ENCODE measurements around the gene SORCS3.

The SORCS3 gene

DNA sequence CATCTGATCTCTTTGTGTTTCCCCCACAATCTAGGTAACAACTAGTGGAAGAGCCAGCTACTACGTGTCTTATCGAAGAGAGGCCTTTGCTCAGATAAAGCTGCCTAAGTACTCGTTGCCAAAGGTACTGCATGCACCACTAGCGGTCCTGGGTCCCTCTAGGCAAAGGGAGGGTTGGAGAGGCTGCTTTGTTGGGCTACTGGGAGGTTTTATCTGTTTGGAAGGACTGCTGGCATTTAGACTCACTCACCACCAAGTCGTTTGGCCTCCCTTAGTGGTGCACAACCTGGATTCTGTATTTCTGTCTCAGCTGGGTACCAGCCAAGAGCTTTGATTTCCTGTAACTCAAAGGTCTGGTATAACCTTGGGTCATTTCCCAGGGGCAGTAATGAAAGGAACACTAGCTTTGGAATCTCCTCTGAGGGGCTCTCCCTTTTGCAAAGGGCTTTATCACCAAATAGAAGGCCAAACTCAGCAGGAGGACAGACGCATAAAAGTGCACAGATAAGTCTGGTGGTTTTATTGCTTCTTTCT is 498.3 kb downstream of the SORCS3 start:
- DNase-seq = no peak

DNA sequence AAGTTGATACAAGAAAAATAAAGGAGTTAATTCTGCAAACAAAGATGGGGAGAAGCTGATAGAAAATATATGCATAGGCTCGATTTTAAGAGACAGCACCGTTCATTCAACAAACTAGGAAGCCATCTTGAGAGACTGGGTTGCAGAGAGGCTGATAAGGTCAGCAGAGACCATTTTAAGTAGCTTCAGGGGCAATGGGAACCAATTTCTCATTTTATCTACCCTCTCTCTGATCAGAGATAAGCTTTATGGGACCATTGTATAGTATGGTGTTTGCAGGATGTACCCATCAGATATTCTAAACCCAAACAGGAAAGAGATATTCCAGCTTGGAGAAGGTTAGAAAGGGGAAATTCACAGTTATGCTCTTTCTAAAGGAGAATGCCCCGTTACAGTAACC is 499.5 kb downstream of the SORCS3 start:
- DNase-seq = no peak

DNA sequence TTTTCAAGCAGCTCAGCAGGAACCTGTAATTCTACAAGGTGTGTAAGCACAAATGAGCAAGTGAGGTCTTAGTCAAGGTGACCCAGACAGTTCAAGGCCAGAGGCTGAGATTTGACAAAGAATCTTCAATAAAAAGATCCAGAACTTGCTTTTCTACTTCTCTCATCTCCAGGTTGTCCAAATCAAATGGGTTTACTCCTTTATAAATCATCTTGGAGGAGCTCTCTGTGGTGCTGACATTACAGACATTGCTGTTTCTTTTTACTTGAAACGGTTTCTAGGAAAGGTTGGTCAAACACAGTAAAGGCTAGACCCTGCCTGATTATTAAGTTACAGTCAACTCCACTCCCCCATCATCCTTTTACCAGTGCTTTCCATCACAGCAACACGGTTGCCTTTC is 504.6 kb downstream of the SORCS3 start:
- DNase-seq = no peak

DNA sequence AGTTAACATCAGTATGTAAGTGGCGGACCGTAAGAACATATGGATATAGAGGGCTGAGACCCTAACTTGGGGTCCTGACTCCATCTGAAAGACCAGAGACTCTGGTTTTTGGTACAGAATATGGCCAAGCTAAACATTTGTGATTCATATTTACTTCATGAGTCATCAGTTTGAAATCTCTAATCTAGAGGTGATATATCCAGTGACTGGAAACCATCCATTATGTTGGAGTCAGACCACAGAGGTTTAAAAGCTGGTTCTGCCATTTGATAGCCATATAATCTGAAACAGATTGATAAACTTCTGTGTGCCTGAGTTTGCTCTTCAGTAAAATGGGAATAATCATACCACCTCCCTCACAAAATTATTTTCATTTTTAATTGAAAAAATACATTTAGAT is 505.3 kb downstream of the SORCS3 start:
- no peak for DNase-seq

DNA sequence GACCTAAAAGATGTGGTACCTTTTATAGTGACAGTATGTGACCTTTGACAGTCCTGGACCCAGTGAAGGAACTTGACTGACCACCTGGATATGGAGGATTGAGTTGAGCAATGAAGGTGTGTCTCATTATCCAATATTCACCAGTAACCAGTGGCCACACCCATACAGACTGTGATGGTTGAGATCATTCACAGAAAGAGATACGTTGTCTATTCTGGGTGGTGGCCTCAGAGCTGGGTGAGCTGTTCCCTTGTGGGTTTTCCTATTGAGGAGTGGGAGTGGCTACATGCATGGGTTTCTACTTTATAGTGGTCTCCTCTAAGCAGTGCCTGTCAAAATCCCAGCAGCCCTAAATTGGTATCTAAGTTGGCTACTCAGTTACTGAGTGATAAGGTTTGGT is 507.4 kb downstream of the SORCS3 start:
- DNase-seq = no peak

DNA sequence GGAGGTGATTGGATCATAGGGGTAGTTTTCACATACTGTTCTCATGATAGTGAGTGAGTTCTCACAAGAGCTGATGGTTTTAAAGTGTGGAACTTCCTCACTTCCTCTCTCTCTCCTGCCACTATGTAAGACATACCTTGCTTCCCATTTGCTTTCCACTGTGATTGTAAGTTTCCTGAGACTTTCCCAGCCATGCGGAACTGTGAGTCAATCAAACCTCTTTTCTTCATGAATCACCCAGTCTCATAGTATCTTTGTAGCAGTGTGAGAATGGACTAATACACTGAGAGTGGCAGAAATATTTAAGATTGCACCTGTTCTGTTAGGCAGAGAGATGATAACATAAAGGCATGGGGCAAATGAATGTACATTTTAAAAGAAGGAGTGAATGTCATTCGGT is 507.8 kb downstream of the SORCS3 start:
- DNase-seq = no peak

DNA sequence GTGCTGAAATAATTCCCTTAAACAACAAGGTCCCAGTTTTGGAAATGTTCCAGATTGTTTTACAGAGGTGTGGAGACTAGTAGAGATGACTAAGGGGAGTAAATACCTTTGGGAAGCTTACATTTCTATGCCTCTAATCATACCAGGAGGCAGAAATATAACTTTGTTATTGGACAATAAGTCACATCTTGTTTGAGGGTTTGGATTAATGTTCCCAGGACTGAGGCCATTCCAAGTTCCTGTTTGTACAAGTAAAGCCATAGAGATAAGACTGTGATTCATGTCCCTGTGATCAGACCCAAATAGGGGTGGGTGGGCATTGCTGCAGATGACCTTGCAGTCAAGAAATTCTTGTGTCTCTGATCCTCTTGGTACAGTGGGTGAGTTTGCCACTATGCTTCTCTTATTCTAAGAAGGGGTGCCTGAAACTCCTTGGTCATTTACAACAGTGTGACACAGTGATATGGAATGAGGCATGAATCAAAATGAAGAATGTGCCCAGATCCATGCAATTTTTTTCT is 508.3 kb downstream of the SORCS3 start:
- DNase-seq = no peak

DNA sequence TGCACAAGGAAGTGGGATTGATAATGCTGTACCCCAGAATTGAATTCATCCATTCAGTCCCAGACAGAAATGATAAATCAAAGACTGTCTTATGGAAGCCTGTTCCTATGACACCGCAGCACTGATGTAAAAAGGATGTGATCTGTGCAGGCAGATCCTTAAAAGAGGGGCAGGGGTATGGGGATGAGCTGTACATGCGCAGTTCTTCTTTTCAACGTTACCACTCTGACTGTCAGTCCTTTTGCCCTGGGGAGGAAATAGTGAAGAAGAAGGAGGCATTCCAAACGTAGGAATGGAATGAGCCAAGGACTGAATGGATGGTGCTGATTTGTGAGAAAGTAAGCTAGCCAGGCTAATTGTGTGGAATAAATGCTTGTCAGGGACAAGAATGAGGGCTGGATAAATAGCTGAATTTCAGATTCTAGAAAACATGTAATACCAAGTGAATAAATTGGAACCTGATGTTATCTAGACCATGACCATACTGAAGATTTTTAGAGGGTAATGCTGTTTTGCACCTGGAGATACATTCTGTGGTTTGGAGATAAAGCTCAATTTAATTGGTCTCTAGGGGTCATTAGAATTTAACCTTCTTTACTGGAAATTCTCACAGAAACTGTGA is 509.3 kb downstream of the SORCS3 start:
- no peak for DNase-seq

DNA sequence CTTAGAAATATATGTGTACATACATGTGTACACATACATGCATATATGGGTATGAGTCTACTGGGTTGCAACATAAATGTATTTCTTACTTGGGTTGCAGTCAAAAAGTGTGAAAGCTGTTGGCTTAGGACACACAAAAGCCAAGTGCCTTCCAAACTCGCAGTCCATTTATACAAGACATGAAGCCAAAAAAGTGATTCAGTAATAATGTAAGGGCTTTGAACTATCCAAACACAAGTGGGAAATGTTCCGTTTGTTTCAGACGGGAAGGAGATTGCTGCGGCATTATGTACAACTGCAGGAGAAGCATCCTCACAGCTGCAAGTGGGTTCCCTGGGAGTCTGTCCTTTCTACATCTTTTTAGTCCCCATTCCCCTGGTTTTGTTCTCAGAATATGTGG is 513.6 kb downstream of the SORCS3 start:
- DNase-seq = no peak

DNA sequence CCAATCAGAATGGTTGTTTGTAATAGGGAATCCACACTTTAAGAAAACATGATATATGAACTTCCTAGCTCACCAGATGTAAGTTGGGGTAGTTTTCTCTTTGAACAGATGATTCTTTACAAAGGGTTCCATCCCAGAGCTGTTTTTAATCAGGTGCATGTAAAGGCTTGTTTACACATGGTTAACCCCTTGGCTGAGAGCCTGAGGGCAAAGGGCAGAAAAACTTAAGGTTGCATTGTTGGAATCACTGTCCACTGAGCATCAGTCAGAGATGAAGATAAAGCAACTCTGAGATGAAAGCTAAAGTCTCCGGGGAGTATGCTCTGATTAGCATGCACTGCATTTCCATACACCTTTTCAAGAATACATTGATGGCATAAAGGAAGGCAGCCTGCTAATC is 518.2 kb downstream of the SORCS3 start:
- no peak for DNase-seq

DNA sequence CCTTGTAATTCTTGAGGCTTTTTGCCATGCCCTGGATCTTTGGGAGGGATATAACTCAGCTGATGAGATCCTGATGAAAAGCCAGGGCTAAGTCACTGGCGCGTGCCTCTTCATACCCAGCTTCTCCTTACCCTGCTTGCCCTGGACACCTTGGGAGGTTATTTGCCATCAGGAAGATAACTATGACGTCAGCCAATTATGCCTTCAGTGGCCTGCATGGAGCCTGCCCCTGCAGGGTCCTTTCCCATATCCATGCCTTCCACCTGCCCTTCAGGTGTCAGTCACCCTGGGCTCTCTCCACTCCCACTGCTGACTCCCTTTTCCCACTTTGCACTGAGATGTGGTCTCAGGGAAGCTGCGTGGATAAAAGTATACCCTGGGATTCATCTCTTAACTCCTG is 520.1 kb downstream of the SORCS3 start:
- no peak for DNase-seq

DNA sequence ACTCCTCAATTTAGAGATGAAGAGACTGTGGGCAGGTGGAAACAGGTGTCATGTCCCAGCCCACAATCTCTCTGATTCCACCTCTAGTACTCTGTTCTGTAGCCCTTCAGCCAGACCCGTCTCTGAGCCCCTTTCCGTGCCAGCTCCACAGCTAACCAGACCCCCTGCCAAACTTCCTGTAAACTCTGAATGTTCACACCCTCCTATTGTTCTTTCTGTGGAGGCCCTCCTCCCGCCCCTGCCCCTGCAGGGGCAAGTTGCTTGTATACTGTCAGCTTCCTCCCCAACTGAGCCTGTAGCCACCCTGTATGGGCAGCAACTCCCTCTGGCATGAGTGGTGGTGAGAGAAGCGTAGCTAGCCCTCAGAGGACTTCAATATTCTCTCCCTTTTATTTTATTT is 520.7 kb downstream of the SORCS3 start:
- no peak for DNase-seq

DNA sequence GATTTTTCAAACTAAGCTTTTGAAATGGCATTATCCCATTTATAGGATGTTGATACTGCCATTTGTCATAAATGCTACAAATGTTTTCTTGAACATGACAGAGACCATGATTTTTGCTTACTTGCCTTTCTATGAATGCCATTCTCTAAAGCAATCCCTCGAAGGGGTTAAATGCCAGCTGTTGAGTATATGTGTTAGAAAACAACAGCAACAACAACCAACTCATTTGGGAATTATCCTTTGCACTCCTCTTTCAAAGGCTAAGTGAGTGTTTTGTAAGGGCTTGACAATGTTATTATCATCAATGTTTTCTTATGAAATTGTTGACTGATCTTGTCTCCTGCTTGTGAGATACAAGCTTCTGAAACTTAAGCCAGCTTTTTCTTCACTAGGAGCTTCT is 529.4 kb downstream of the SORCS3 start:
- DNase-seq = no peak

DNA sequence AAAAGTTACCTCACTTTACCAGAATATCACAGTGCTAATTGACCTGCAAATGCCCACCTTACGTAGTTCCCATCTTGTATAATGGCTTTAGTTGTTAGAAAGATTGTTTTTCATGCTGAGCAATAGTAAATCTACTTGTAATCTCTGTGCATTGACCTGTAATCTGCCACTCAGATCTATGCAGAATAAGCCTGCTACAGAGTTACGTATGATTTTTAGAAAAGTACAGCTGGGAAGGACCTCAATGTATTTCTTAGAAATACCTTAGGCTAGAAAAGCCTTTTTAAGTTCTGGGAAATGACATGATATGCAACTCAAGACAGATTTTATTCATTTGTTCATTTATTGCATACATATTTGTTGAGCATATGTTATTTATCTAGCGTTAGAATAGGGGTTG is 530.9 kb downstream of the SORCS3 start:
- DNase-seq = no peak

DNA sequence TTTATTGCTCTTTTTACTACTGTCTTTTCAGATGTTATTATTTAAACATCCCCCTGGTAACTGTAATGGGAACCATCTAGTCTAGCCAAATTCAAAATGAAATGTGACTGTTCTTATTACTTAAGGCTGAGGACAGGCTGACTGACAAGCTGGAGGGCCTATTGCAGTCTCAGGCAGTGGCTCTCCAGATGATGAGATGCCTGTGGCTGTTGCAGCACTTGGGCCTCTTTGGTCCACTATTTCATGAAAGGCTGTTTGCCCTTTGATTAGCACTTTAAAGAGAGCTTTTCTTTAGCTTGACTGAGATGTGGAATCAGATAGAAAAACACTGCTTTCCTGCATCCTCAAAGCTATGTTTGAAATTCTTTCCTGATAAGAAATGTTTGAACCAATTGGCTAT is 540.5 kb downstream of the SORCS3 start:
- no peak for DNase-seq

DNA sequence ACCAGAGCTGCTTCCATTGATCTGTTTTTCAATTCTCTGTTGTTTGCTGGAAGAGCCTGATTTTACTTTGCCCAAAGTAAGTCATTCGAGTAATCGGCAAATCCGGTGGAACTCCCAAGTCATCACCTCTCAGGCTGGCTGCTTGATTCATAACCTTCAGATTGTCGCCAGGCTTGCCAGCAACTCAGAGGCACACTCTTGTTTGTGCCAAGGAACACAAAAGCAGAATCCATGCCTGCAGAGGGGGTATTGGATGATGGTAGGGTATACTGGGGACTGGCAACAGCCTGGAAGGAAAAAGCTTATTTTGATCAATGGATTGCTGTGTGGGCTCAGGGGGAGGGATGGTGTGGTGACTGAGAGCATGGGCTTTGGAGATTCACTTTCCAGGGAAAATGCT is 542.4 kb downstream of the SORCS3 start:
- no peak for DNase-seq

DNA sequence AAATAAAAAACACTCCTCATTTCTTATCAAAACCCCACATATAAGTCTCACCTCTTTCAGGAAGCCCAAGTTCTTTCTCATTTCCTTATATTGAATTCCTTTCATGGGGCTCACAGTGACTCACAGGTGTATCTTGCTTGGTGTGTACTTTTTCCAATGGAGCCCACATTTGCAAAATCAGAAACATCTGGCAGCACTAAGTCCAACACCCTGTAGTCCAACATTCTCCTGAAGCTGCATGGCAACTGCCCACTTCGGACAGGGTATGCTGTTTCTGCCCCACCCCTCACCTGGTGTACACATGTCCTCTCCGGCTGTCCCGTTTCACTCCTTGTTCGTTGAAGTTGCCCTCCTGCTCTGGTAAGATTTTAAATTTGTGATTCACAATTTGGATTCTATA is 544.1 kb downstream of the SORCS3 start:
- DNase-seq = no peak

DNA sequence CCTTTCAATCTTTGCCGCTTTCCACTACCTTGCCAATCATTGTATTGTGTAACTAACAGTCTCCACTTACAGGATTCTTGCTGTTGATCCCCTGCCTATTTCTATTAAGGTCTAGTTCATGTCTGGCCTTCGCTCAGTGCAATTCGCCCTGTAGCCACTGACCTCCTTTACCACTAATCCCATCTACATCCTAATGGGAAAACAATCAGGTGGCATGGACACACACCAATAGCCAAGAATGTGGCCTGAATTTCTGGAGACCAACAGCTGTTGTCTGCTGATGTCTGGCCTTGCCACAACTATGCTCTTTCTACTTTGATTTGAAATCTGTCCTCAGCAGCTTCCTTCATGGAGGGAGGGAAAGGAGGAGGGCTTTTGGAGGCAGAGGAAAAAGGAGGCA is 546.2 kb downstream of the SORCS3 start:
- DNase-seq = no peak

DNA sequence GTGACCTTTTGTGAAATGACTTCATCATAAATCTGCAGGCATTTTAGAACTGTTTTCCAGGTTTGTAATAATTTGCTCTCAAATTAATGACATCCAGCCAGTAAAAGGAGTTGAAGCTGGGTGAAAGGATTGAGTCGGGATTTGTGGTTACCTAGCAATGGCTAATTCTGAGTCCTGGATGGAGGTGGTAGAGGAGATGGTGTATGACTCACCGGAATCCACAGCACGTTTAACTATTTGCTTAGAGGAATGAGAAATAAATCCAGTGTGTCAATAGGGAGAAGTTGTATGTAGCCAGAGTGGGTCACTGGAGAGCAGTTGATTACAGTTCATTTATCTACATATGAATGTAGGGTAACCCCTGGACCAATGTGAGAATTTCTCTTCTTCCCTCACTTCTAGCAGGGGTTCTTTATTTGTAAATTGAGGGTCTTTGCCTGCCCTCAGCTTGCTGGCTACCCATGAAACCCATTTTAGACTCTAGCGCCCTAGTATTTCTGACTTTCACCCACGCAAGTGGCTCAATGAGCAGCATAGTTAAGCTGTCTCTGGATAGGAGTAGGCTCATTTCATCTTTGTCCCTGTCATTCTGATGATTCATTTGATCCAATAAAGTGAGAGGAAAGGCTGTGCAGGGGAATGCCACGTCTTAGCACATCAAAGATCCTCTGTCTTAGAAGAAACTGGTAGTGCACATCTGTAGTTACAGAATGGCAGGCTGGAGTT is 547.8 kb downstream of the SORCS3 start:
- no peak for DNase-seq

DNA sequence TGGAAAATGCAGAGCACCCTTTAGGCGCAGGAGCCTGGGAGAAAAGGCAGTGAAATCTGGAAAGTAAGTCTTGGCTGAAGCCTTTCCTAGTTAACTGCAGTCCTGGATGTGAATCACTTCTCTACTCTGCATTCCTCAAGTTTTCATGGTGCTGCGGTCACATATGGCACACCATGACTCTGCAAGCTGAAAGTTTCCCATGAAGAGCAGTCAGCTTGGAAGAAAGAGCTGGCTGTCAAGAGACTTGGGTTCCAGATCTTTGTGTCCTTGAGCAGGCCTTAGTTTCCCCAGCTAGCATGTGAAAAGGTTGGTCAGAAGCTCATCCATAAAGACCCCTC is 548.3 kb downstream of the SORCS3 start:
- DNase-seq = no peak

DNA sequence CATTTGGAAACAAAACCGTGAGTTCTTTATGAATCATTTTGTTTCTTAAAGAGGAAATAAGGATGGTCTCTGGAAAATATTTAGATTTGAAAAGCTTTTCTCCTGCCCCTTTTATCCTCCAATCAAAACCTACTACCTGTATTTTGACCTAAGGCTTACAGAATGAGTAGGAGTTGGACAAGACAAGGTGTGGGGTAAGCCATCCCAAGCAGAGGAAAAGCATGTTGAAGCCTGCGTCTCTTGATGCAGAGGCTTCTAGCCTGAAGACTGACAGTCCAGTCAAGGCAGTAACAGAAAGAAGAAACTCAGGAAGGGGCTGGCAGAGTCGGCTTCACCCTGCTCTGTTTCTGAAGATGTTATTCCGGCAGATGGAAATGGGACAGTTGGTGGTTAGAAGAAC is 551.1 kb downstream of the SORCS3 start:
- no peak for DNase-seq

DNA sequence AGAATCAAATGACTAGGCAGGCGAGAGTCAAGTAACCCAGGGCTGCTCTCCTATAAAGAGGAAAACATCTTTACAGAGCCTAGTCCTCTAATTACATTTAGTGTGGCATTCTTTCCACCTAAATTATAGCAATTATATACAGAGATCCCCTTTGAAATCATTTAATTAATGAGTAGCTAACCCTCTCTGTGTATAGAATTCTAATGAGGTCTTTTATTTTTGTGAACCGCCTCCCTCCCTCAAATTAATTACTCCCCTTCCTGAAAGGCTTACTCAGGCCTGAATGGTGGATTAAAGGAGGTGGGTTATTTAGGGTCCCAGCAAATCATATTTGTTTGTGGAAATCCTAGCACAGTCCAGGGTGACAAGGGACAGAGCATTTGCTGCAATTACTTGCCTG is 551.8 kb downstream of the SORCS3 start:
- DNase-seq = no peak

DNA sequence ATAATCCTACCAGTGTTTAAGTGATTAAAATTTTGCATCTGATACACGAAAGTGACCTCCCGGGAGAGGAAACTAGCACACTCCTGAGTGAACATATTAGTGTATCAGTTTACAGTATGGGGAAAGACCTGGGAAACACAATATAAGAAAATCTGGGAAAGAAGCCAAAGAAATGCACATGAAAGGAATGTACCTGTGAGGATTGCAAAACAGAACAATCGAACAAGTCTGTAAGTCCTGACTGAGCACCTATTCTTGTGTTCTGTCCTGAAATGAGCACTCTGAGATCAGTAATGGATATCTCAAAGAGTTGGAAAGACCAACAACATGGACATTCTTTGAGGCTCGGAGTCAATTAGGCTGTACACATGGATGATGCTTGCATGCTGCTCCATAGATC is 554.7 kb downstream of the SORCS3 start:
- no peak for DNase-seq

DNA sequence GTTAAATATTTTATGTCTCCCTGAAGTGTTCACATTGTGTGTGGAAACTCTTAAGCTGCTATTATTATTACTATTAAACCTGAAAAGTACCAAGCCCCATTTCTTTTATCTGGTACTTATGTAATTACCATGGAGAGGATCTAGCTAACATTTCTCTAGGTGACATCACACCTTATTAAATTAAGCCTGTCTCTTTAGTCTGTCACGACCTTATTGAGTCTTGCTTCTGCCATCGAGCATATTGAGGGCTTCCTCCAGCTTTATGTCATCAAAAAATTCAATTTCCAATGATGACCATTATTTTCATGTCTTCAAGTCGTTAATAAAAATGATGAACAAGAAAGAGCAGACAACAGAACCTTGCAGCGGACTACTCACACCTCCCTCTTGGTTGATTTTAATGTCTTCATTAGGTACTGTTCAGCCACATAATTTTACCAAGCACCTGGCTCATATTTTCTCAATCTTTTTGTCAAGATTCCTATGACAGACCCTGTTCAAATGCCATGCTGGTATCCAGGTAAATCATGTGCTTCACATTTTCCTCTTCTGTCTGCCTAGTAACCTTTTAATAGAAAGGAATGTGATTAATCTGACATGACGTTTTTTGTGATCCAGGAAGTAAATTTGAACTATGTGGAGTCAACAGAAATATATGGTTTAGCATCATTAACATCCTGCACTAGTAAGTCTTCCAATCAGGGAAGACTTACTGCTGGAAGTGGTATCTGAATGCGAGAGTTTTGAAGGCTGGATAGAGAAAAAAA is 556.7 kb downstream of the SORCS3 start:
- DNase-seq = no peak
